HG02642 (cell line): ENCODE measurements around the gene PRPSAP1.
"Not testable (repeated sequence)": the region's sequence is repeated elsewhere in the genome, so short reads cannot be mapped to it uniquely, and the experiment has no call there.

Experiments
- ATAC-seq: cut with Tn5 transposase; IDR thresholded peaks from one replicate; pipeline ENCODE4 v1.9.1; 2021; ENCODE audit warnings: mild to moderate bottlenecking; ENCODE audit not compliant: unreplicated experiment, poor library complexity

The PRPSAP1 gene

GRCh38 chr17:76331083-76331482 is 22.6 kb downstream of the PRPSAP1 start:
- no peak for ATAC-seq

GRCh38 chr17:76329664-76330063 is 24.1 kb downstream of the PRPSAP1 start:
- ATAC-seq, result no peak

GRCh38 chr17:76327696-76328095 is 26.0 kb downstream of the PRPSAP1 start:
- no peak for ATAC-seq

- ATAC-seq, result no peak
Observed at GRCh38 chr17:76326306-76326705, 27.4 kb downstream of the PRPSAP1 start.

- no peak for ATAC-seq
Observed at GRCh38 chr17:76318586-76318985, 35.1 kb downstream of the PRPSAP1 start.

GRCh38 chr17:76317535-76317934 is 36.2 kb downstream of the PRPSAP1 start:
- no peak for ATAC-seq

GRCh38 chr17:76314392-76315227 is 39.1 kb downstream of the PRPSAP1 start:
- no peak for ATAC-seq

GRCh38 chr17:76312735-76313134 is 41.0 kb downstream of the PRPSAP1 start:
- ATAC-seq, result no peak

GRCh38 chr17:76309461-76309860 is 44.3 kb downstream of the PRPSAP1 start:
- ATAC-seq, result no peak

GRCh38 chr17:76307966-76308338 is 45.8 kb downstream of the PRPSAP1 start, which contains the start of gene QRICH2:
Gene QRICH2 (minus strand): TSS chr17:76308276. CDS start chr17:76307998, 278 bp downstream.
- ATAC-seq, result no peak

GRCh38 chr17:76307299-76307965 is 46.3 kb downstream of the PRPSAP1 start:
- no peak for ATAC-seq

- ATAC-seq, result not testable (repeated sequence)
Observed at GRCh38 chr17:76305135-76305454, 48.6 kb downstream of the PRPSAP1 start.

- ATAC-seq, result no peak
Observed at GRCh38 chr17:76304226-76305134, 49.2 kb downstream of the PRPSAP1 start.

- ATAC-seq, result no peak
Observed at GRCh38 chr17:76297436-76297835, 56.3 kb downstream of the PRPSAP1 start.

- no peak for ATAC-seq
Observed at GRCh38 chr17:76296889-76297288, 56.8 kb downstream of the PRPSAP1 start.

GRCh38 chr17:76296186-76296585 is 57.5 kb downstream of the PRPSAP1 start:
- ATAC-seq, result no peak

GRCh38 chr17:76293106-76293505 is 60.6 kb downstream of the PRPSAP1 start:
- ATAC-seq, result no peak

GRCh38 chr17:76292567-76292966 is 61.1 kb downstream of the PRPSAP1 start:
- no peak for ATAC-seq

- ATAC-seq, result no peak
Observed at GRCh38 chr17:76281573-76282371, 71.9 kb downstream of the PRPSAP1 start.

- ATAC-seq, result no peak
Observed at GRCh38 chr17:76280650-76281049, 73.1 kb downstream of the PRPSAP1 start.
